IPS DF 6.9 (cell line): Measurements from ENCODE around the gene KCNJ5.

Experiments
- DNase-seq: peaks from one replicate; pipeline ENCODE4 v3.0.0-alpha.2; 2013; ENCODE audit warnings: low read depth, low spot score
- H3K27ac ChIP-seq: one replicate; pipeline ENCODE4 v1.5.1; 2013; ENCODE audit warnings: low read length, control low read depth
- H3K27me3 ChIP-seq: 2 replicates; pipeline ENCODE4 v1.6.1; 2013; ENCODE audit warnings: mild to moderate bottlenecking, low read length; ENCODE audit not compliant: control insufficient read depth, insufficient read depth
- H3K36me3 ChIP-seq: 2 replicates; pipeline ENCODE4 v1.6.1; 2013; ENCODE audit warnings: low read length; ENCODE audit not compliant: control insufficient read depth, insufficient read depth
- H3K4me1 ChIP-seq: 2 replicates; pipeline ENCODE4 v1.6.1; 2013; ENCODE audit warnings: low read length; ENCODE audit not compliant: control insufficient read depth, insufficient read depth
- H3K4me3 ChIP-seq: 2 replicates; pipeline ENCODE4 v1.5.1; 2013; ENCODE audit warnings: mild to moderate bottlenecking, low read length
- H3K9me3 ChIP-seq: 2 replicates; pipeline ENCODE4 v1.6.1; 2013; ENCODE audit warnings: low read length, inconsistent platforms; ENCODE audit not compliant: control insufficient read depth, insufficient read depth
- WGBS: extraction: QIAGEN DNeasy Blood & Tissue Kit; methylation state at CpG from one replicate; pipeline ENCODE4 v1.1.7; 2013; ENCODE audit warnings: mixed read lengths, missing lambda C conversion rate; ENCODE audit not compliant: insufficient read length, insufficient coverage; 5-methylcytosine and 5-hydroxymethylcytosine counted together

The KCNJ5 gene

DNA sequence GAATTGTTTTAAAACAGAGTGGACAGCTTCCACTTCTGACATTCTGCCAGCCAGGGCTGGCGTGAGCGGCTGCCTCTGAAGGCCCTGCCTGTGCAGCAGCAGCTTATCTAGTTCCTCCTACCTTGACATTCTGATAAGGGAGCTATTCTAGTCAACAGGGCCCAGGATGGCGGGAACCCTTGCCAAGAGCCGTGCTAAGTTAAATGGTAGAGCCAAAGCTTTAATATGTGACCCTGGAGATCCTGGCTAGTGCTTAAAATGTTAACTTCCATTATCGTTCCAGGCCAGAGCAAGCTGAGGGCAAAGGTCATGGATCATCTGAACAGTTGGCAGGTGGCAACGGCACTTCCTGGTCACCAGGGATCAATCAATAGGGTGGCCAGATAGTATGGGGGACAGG lies 3.5 kb downstream of the KCNJ5 start:
- Histone ChIP-seq H3K36me3 (no peaks in the 10 kb centered on the region), H3K27me3 (peaks cover 66% of the 10 kb centered on the region), H3K27ac (no peak overlapping the region), H3K9me3 (no peaks in the 10 kb centered on the region), H3K4me1 (no peaks in the 10 kb centered on the region; the same call in 1 of the 2 replicates), H3K4me3 (no peak overlapping the region)
- no peak for DNase-seq
- WGBS, result no CpG with 5 or more reads among the region's 6 CpGs

DNA sequence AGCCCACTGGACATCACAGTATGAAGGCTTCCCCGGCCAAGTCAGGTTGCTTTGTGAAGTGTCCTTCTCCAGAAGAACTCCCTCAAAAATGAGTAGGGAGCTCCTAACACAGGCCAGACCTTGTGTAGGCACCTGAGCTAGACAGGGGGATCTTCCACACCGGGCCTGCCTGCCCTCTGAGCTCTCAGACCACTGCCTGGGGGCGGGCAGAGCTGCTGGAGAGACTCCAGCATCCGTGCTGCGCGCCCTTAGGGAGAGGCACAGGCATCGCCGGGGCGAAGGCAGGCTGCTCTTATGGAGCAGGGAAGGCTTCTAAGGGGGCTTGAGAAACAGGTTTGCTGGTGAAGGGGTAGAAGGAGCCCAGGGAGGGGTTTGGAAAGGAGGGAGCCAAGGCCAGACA lies 4.4 kb downstream of the KCNJ5 start:
- no peak overlapping the region for H3K4me3 ChIP-seq
- H3K9me3 ChIP-seq, result no peaks in the 10 kb centered on the region
- H3K27me3 ChIP-seq, result peaks cover 66% of the 10 kb centered on the region
- no CpG with 5 or more reads among the region's 9 CpGs for whole genome bisulfite sequencing
- H3K4me1 ChIP-seq, result no peaks in the 10 kb centered on the region
- H3K27ac ChIP-seq, result no peak overlapping the region
- no peaks in the 10 kb centered on the region for H3K36me3 ChIP-seq
- DNase-seq, result no peak

DNA sequence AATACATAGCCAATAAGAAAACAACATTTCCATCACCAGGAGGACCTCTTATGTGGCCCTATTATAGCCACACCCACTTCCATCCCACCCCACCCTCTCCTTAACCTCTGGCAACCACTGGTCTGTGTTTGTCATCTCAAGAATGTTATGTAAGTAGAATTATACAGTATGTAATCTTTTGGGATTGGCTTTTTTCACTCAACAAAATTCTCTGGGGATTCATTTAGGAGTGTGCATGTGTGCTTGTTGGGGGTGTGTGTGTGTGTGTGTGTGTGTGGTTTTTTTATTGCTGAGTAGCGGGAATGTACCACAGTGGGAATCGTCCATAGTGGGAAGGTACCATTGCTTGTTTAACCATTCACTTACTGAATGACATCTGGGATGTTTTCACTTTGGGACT lies 5.2 kb downstream of the KCNJ5 start:
- no peak overlapping the region for H3K27ac ChIP-seq
- peaks cover 69% of the 10 kb centered on the region for H3K27me3 ChIP-seq
- H3K4me3 ChIP-seq, result no peak overlapping the region
- no CpG with 5 or more reads among the region's 2 CpGs for WGBS
- no peaks in the 10 kb centered on the region for H3K36me3 ChIP-seq
- 0 out of 2 replicates have a peak, but pooled peaks cover 1% of the 10 kb centered on the region for H3K4me1 ChIP-seq
- no peaks in the 10 kb centered on the region for H3K9me3 ChIP-seq
- no peak for DNase-seq

DNA sequence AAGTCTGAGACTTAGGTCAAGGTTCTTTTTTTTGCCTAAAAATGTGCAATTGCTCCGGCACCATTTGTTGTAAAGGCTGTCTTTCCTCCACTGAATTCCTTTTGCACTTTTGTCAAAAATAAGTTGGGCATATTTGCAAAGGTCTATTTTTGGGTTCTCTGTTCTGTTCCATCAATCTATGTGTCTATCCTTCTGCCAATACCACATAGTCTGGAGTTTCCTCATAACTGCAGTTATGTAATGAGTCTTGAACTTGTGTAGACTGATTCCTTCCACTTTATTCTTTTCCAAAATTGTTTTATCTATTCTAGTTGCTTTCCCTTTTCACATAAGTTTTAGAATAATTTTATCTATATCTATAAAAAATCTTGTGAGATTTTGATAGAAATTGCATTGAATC lies 6.7 kb downstream of the KCNJ5 start:
- H3K27ac ChIP-seq, result no peak overlapping the region
- H3K9me3 ChIP-seq, result no peaks in the 10 kb centered on the region
- H3K4me1 ChIP-seq, result 0 out of 2 replicates have a peak, but pooled peaks cover 5% of the 10 kb centered on the region
- no peaks in the 10 kb centered on the region for H3K36me3 ChIP-seq
- H3K4me3 ChIP-seq, result no peak overlapping the region
- DNase-seq, result no peak
- H3K27me3 ChIP-seq, result peaks cover 69% of the 10 kb centered on the region
- WGBS, result no CpG with 5 or more reads among the region's 1 CpG

DNA sequence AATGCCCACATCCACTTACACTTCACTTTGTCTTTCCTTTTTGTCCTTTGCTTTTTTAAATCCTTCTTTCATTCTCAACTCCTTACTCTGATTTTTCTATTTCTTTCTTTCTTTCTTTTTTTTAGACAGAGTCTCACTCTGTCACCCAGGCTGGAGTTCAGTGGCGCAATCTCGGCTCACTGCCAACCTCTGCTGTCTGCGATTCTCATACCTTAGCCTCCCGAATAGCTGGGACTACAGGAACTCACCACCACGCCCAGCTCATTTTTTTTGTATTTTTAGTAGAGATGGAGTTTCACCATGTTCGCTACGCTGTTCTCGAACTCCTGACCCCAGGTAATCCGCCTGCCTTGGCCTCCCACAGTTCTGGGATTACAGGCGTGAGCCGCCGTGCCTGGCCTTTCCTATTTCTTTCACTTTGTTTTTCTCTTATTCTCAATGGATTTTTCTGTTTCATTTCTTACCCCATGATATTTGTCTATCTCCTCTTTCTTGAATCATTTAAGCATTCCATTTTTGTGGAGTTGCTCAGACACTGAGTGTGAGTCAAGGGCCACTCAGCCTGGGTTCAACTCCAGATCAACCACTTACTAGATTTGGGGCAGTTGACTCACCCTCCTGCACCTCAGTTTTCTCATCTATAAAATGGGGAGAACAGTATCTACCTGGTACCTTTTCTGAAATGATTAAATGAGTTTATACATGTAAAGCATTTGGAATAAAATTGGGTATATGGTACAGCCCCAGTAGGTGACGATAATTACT lies 7.6 kb downstream of the KCNJ5 start:
- 0 out of 2 replicates have a peak, but pooled peaks cover 7% of the 10 kb centered on the region for H3K4me1 ChIP-seq
- no CpG with 5 or more reads among the region's 13 CpGs for WGBS
- no peak for DNase-seq
- no peak overlapping the region for H3K4me3 ChIP-seq
- no peaks in the 10 kb centered on the region for H3K9me3 ChIP-seq
- no peak overlapping the region for H3K27ac ChIP-seq
- no peaks in the 10 kb centered on the region for H3K36me3 ChIP-seq
- H3K27me3 ChIP-seq, result peaks cover 72% of the 10 kb centered on the region

DNA sequence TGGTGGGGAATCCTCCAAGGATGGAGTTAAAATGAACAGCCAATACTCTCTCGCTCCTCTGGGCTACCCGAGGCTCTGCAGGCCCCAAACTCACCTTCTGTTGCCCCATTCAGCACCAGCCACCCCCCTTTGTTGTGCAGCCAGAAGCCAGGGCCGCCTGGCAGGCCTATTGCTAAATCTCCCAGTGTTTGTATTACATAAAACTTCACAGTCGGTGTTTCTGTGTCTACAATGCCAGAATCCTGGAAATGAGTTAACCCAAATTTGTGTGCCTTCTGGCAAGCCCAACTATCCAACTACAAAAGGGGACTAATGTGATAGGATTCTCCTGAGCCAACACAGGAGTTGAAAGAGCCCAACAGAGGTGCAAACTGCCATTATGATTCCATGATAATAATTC lies 9.3 kb downstream of the KCNJ5 start:
- H3K4me1 ChIP-seq, result peaks cover 8% of the 10 kb centered on the region; the same call in 1 of the 2 replicates
- no CpG with 5 or more reads among the region's 4 CpGs for WGBS
- DNase-seq, result no peak
- no peak overlapping the region for H3K27ac ChIP-seq
- H3K36me3 ChIP-seq, result no peaks in the 10 kb centered on the region
- no peaks in the 10 kb centered on the region for H3K9me3 ChIP-seq
- H3K27me3 ChIP-seq, result peaks cover 77% of the 10 kb centered on the region
- H3K4me3 ChIP-seq, result no peak overlapping the region

DNA sequence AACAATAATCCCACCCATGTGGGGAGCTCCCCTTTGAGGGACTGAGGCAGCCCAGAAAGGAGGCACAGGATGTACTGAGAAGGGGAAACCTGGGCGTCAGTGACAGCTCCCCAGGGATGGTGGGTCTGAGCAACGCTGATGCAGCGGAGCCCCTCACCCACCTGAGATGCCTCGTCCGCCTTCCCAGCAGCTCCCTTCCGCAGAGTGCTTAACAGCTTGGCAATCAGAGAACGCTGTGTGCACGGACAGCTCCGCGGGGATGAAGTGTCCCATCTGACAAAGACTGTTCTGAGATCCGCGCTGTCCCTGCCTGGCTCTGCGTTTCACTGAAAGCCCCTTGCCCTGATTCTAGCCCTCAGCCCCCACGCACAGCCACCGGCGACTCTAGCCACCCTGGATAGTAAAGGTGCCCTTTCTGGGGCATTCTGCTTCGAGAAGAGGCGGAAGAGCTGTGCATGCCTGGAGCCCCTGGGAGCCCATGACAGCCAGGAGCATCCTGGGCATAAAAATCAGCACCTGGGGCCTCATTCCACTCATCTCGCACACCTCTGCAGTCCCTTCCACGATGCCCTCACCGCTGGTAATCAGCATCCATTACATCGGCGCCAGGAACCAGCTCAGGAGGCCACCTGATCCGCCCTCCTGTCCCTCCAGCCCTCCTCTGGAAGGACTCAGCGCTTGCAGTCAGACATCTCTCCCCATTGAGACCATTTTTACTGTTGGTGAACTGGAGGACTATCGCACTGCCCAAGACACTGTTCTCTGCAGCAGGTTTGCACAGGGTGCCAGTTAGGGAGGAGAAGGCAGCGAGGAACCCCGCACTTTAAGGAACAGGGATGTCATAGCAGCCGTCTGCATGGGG lies 10.7 kb downstream of the KCNJ5 start:
- Histone ChIP-seq H3K4me3 (no peak overlapping the region), H3K9me3 (no peaks in the 10 kb centered on the region), H3K27me3 (peaks cover 80% of the 10 kb centered on the region), H3K27ac (no peak overlapping the region), H3K4me1 (peaks cover 8% of the 10 kb centered on the region; the same call in 1 of the 2 replicates), H3K36me3 (no peaks in the 10 kb centered on the region)
- no CpG with 5 or more reads among the region's 29 CpGs for WGBS
- DNase-seq, result no peak

DNA sequence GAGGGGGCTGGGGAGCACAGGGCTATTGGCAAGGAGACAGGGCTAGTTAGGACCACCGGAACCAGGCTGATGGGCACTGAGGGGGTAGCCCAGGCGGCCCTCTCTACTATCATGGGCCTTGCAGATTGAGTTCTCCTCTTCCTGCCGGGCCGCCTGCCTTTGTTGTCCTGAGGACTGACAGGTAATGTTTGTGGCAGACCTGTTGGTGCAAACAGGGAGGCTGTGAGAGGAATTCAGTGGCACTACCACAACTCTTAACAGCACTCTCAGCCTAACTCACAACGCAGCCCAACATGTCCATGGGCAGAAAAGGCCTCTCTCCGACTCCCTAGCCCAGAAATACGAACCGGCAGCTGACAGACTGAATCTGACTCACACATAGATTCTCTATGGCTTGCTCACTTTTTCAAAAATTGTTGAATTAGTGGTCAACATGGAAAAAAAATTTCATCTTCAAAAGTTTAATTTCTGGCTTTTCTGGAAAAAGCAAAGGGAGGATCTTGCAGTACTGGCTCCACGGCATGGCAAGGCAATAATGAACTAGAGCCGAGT lies 11.4 kb downstream of the KCNJ5 start:
- WGBS, result no CpG with 5 or more reads among the region's 10 CpGs
- Histone ChIP-seq H3K27me3 (peaks cover 82% of the 10 kb centered on the region), H3K27ac (no peak overlapping the region), H3K9me3 (no peaks in the 10 kb centered on the region), H3K36me3 (no peaks in the 10 kb centered on the region), H3K4me3 (no peak overlapping the region), H3K4me1 (peaks cover 8% of the 10 kb centered on the region; the same call in 1 of the 2 replicates)
- DNase-seq, result no peak

DNA sequence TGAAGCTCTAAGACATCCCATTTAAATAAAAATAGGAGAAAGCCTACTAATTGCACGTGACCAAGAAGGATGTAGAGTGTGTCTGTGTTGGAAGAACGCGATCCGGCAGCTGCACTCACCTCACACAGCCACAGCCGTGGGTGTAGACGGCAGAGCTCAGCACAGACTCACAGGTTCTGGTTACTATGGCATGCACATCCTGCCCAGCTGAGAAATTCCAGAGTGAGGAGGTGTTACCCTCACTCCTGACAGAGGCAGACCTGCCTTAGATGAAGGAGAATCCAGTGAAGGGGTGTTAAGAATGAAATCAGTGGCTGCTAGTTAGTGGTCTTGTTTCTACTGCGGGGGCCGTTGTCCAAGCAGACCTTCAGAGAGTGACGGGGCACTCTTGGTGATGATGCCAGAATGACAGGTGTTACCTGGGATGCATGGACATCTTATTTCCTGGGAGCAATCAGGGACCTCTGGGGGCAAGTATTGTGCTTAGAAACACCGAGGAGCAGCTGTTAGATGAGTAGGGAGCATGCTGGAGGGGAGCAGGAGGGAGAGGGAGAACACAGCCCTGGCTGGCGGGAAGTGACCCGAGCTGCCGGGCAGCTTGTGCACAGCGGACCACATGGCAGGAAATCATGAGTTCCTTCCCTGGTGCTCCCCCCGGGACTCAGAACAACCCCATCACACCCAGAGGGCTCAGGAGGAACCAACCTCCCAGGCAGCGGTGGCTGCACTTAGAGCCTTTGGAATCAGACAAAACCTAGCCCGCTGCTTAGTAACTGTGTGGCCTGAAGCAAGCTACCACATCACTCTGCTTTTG lies 12.3 kb downstream of the KCNJ5 start:
- H3K27ac ChIP-seq, result no peak overlapping the region
- no peak for DNase-seq
- peaks cover 76% of the 10 kb centered on the region for H3K27me3 ChIP-seq
- no peaks in the 10 kb centered on the region for H3K9me3 ChIP-seq
- no CpG with 5 or more reads among the region's 17 CpGs for WGBS
- peaks cover 8% of the 10 kb centered on the region; the same call in 1 of the 2 replicates for H3K4me1 ChIP-seq
- H3K4me3 ChIP-seq, result no peak overlapping the region
- H3K36me3 ChIP-seq, result no peaks in the 10 kb centered on the region

DNA sequence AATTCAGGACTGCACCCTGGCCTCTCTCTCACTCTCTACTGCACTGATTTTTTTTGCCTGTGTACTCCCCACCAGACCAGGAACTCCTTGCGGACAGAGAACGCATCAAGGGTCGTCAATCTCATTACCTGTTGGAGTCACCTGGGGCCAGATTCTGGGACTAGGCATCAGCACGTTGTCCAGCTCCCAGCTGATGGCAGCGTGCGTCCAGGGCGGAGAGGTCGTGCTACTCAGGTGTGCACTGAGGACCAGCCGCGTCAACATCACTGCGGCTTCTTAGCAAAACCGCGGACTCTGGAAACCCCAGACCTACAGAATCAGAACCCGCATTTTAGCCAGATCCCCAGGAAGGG lies 13.1 kb downstream of the KCNJ5 start:
- peaks cover 8% of the 10 kb centered on the region; the same call in 1 of the 2 replicates for H3K4me1 ChIP-seq
- peaks cover 69% of the 10 kb centered on the region for H3K27me3 ChIP-seq
- no peaks in the 10 kb centered on the region for H3K9me3 ChIP-seq
- no peak for DNase-seq
- H3K36me3 ChIP-seq, result no peaks in the 10 kb centered on the region
- no peak overlapping the region for H3K4me3 ChIP-seq
- H3K27ac ChIP-seq, result no peak overlapping the region
- WGBS, result no CpG with 5 or more reads among the region's 14 CpGs
